Daoy (cell line): Measurements from ENCODE around the gene RABGAP1. TPM values are rescaled to one million over a fixed set of nuclear protein-coding genes. Genes with fewer than 3 reads are reported as not detected.
A peak's percentile ranks its signal among the peaks of the same experiment; 100 is the strongest.

Experiments used
- DNase-seq: peaks from one replicate; pipeline ENCODE4 v3.0.0-alpha.2; 2015; ENCODE audit warnings: low read depth
- total RNA-seq: library from RNA; depleted of rRNA; stranded (reverse); fragments of >200 nt; shearing (Covaris generic); gene quantifications from 2 replicates; pipeline ENCODE4 v1.2.3, GENCODE V29; 2014

The RABGAP1 gene
- total RNA-seq, 1 experiment from 2014 or later = 13.7 TPM

DNA sequence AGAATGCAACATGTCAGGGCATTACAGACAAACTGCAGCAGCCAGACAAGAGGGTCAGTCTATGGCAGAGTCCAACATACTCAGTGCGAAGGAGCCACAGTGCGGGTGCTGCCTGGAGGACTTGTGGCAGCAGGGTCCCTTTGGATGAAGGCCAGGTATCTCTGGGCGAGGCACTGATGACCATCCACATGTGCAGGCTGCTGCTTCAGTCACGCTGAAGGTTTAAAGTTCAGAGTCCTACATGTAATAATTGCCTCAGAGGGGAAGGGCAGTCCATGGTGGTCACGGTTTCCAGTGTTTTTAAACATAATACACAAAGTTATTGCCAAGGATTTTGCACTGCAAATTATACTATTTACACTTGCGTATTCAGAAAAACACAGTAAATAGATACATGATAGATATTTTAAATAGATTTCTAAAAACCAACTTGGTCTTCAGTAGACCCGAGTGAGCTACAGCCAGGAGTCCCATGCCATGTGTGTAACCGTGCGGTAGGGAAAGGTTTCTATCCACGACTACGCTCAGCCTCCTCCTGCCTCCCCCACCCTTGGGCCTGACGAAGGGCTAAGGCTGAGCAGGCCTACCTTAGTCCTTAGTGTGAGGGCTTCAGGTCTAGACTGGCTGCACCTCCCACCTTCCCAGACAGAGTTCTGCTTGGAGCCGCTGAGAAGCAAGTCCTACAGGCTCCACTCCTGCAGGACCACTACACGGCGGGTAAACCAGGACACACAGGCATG lies 168.9 kb downstream of the RABGAP1 start:
- no peak for DNase-seq

DNA sequence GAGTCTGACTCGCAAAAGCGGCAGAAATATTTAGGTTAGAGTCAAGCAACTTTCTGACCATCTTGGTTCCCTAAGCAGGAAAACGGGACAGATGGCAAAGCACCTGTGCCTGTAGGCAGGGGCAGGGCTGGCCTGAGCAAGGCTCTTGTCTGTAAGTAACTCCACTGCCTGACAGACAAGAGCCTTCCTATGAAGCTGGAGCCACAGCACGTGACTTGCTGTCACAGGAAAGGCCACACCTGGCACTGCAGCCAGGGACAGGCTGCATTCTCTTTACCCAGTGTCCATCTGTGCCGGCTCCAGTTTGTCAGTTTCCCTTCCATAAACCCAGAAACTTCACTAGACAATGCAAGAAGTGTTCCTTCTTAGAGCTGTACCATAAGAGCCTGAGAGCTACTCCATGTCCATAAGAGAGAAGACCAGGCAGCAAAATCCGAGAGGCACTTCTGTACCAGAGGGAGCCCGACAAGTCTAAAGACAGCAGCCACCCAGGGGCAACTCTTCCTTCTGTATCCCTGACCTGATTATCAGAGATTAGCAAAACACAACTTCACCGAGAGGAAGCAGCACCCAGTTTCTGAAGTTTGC lies 170.7 kb downstream of the RABGAP1 start:
- DNase-seq = no peak

DNA sequence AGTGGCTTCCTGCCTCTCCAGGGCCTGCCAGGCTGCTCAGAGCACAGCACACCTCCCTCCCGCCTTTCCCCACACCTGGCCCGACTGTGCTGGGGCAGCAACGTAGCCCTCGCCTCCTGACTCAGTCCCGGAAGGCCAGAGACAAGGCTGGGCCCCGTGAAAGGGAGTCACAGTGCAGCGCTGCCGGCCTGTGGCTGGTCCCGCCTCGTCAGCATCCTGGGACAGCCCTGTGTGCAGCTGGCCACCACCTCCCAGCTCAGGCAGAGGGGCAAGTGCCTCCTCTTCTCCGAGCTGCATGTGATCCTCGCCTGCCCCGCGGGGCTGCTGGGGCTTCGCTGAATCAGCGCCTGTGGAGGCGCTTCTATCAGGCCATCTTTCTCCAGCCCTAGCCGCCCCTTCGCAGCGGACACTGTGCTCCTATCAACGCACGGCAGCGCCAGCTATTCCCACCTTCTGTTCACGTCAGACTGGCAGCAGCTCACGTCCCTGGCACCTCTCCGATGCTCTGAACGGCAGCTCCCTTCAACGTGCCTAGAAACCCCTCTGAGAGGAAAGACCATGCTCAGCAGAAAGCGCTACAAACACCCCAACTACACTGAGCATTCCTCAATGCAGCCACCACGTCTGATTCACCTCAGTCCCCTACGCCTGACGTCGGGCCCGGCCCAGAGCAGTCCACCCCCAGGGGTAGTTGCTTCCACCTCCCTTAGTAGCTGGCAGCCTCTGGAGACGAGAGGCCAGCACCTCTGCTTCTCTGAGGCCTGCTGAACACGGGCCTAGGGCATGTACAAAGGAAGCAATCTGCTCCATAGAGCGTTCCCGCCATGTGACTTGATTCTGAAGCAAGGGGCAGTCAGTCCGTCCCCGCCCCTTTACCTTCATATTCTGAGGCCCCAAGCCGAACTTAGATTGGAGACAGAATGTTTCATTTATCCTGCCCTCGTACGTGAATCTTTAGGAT lies 171.5 kb downstream of the RABGAP1 start:
- no peak for DNase-seq

DNA sequence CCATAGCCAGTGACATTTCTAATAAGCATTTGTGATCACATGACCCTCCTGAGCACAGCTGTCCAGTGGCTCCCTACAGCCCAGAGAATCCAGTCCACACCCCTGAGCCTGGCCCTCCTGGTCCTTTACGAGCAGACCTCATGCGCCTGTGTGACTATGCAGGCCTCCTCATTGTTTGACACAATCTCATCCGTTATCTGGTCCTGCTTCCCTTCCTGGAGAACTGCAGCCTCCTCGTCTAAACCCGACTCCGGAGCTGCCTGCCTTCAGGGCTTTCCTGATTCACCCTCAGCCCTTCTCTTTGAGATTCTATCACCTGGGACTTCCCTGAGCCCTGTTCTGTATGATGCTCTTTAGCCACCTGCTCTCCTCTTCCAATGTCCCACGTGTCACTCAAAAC lies 172.4 kb downstream of the RABGAP1 start:
- no peak for DNase-seq

DNA sequence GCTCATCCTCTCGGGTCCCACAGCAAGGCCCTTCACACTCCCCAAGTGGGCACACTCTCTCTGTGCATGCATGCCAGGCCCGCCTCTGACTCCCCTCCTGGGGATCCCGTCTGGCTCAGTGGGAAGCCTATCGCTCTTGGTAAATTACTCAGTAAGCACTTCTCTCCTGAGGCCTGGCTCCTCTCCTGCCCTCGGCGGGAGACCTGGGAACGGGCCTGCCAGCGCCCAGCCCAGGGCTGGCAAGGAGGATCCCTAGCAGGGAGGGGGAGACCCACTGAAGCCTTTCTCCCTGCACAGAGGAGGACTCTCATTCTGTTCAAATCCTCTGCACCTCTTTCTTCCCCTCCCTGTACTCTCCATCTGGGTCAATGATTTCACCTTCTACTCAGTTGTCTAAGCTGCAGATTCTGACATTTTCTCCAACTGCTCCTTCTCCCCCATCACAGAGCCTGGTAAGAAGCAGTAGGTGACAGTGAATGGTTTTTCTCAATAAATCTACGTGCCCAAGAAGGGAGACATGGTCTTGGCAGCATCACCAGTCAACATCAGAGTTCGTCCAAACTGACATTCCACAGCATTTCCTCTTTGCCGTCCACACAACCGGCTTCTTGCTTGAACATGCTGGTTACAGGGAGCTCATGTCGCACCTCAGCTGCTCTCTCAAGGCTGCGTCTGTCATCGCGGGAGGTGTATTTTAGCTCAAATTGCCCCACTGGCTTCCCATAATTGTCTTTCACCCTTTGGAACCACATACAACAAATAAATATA lies 174.5 kb downstream of the RABGAP1 start:
- DNase-seq = no peak

DNA sequence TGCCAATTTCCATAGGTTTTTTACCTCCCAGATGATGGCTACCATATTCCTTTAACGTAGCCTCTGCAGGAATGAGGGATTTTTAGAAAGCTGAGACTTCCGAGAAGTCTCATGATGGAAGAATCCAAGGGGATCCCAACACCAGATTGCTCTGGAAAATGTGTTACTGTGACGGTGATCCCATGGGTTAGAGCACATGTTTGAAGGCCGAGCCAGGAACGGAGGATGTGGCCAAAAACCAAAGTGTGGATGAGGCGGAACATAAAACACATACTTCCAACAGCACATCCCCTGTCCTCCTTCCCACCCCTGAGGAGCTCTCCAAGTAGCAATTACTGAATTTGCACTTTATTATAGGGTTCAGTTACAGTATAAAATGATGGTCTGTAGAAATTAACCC lies 175.2 kb downstream of the RABGAP1 start:
- no peak for DNase-seq

DNA sequence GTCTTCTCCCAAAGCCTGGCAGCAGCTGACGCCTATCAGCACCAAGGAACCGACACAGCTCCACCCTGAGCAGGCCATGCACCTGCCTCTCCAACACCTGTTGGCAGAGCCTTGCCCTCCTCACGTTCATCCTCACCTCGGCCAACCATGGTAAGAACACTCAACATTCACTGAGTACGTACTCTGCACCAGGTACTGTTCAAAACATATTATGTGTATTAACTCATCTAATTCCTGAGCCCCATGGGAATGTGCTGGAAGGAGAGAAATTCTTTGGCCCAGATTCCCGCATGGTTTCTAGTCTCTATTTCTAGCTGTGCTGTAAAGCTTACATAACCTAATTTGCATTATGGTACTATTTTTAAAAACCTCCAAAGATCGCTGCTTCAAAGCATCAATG lies 178.7 kb downstream of the RABGAP1 start:
- no peak for DNase-seq

DNA sequence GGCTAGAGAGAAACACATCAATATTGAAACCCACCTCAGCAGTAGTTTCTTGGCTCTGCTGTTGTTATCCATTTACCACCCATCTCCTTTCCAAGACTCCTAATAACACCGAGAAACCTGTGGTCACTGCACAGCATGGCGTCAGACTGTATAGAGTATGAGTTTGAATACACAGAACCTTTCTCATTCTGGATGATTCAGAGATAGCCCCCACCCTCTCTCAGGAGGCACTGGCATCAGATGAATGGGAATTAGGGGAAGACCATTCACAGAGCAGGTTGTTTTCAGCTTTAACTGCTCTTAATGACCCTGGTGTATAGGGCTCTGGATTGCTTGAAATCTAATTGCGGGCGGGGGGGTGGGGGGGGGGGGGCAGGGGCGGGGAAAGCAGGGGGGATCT lies 179.3 kb downstream of the RABGAP1 start:
- DNase-seq = no peak

DNA sequence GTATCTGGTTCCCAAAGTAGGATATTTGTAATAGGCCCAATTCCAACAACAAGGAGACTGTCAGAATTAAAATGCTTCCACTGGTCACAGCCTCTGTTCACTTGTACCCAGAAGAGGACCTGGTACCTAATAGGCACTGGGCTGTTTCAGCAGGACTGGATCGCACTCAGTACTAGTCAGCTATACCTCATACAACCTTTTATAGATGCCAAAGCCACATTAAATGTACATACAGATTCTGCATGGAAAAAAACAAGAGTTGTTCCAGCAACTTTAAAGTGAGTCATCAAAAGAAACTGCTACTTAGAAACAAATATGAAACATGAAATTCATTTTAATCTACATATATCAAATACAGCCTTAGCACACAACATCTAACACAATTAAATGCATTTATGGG lies 180.1 kb downstream of the RABGAP1 start:
- DNase-seq = no peak

DNA sequence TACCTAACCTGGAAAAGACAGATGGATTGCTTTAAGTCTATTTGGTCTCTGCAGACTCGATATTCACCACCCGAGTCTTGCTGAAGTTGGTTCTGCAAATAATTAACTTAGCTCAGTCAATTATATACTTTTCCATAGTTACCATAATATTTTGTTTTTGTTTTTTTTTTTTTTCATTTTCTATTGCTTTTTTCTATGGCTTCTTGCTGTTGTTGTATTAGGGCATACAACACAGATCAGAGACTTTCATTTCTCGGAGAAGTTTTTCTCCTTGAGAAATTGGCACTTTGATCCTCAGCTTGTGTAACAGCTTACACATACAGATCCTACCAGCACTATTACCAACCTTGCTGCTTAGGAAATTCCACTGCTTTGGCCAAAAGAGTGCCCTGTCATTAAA lies 180.6 kb downstream of the RABGAP1 start:
- no peak for DNase-seq

DNA sequence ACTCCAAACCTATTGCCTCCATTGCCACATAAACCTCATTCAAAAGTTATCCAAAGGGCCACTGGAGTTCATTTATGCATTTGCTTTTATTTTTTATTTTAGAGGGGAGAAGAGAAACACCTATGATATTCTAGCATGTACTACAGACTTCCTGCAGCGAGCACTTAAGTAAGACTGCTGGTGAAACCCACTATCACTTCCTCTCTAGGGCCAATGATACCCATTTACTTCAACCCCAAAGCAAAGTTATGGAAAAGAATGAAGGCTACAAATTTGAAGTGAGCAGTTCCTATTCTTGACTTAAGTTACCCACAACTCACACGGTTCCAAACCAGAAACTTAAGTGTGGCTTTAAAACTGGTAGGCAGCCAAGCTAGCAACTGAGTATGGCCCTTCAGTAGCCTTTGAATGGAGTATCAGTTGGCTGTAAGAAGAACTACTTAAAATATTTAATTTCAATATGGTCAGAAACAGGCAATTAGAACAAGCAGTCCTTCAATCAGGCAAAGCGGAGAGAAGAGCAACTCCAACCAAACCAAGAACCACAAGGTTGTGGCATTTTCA lies 186.8 kb downstream of the RABGAP1 start:
- DNase-seq = no peak

DNA sequence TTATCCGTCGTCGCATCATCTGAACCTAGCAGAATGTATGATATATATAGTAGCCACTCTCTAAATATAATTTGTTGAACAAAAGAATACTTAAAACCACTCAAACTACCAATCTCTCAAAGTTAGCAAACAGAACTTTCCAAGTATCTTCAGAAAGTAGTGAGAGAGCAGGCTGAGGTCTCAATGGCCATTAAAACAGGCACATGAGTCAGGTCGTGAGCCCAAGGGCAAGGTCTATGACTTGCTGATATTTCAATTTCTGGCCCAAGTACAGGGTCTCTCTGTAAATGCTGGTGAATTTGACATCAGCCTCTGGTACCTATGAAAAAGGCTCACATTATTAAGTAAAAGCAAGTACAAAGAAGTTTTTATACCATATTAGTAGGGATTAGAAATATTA lies 187.8 kb downstream of the RABGAP1 start:
- DNase-seq = no peak

DNA sequence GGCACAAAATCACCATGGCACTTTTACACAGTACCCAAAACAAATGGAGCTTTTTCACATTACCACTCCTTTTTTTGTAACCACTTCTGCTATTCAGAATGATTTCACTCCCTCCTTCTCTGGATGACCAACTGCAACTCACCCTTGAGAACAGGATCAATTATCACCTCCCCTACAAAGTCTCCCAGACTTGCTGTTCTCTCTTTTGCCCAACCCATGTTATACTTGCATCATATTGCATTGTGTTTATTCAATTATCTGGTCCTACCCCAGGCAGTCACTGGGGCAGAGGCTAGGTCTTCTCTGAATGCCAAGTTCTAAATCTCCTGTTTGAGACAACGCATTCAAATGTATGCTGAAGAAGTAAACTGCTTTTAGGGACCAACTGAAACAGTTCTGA lies 188.6 kb downstream of the RABGAP1 start:
- DNase-seq = no peak

DNA sequence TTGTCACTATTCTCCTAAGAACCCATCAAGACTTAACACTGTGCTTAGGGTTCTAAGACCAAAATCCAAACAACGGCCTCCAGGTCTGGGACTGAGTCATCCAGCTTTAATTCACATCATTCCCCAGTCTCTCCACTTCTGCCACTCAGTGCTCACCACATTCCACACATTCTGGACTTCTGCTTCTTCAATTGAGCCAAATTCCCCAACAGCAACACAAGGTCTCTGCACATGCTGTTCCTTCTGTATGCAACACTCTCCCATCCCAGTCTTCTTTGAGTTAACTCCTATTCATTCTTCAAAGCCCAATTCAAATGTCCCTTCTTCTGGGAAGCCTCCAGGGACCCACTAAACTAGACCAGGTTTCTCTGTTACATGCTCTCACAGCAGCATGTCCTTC lies 190.4 kb downstream of the RABGAP1 start:
- peak; percentile 47 for DNase-seq

DNA sequence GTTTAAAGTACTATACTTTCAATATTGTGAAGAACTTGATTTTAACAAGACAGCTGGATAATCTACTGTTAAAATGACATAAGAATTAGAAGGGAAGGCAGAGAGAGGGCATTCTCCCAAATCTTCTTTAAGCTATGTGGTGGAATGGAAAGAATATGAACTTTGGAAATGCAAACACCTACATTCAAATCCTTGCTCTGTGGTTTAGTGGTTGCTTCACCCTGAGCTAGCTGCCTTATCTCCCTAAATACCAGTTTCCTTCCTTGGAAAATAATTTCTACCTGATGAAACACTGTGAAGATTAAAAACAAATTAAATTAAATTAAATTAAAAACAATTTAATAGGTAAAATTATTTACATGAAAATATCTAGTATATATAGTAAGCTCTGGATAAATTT lies 191.2 kb downstream of the RABGAP1 start:
- no peak for DNase-seq

DNA sequence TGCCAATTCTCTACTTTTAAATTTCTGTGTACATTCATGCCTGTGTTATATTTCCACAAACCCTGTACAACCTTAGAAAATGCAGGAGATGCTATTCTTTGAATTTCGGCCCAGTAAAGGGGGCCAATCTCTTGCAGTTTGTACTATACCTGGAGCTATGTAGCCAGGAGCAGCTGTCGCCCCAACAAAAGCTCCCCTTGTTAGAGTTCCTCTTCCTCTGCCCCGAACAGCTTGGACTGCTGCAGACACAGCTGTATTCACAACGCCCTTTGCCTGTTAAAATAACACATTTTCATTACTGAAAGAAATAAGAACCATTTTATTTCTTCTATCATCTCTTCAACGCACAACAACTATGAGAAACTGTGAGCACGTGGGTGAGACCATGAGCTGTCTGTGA lies 191.9 kb downstream of the RABGAP1 start:
- DNase-seq = no peak

DNA sequence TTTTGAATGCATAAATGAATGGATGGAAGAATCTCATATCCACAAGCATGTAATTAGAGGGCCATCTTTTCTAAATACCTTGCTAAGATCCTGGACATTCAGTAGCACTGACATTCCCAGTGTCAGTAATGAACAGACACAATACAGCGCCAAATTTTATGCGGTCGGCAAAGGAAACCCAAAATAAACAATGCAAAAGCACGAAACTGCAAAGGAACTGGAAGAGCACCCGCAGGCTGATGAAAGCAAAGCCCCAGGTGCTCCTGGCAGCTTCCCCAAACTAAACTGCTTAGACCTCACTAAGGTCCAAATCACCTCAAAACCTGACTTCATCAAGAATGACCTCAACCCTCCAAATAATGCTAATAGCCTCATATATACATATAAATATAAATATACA lies 194.6 kb downstream of the RABGAP1 start:
- no peak for DNase-seq

DNA sequence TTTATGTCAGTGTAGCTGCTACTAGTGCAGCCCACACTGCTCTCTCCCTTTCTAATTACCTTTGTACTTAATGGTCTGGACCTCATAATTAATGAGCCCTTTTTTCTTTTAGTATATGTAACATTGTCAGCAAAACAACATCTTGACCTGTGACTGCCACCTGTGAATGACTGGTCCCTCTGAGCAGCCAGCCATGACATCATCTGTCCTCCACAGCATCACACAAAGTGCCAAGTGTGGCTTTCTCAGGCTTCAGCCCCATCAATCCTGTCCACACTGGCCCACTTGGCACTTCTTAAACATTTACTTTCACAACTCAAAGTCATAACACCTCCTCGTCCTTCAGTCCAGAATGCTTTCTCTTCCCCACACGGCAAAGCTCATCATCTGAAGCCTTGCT lies 197.3 kb downstream of the RABGAP1 start:
- no peak for DNase-seq

DNA sequence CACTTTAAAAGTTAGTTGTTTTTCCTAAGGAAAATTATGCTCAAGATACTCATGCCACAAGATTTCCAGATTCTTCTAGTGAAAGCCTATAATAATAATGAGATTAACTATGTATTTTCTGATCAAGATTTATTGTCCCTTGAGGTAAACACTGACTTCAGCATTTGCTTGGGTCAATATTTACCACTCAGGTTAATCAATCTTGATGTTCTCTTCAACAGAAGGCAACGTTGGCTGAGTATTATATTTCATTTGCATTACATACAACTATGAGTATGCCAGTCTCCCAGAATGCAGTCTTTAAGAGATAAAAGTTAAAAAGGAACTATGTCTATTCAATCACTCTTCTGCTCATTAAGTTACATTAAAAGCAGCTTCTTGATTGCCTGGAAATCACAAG lies 208.2 kb downstream of the RABGAP1 start:
- no peak for DNase-seq

DNA sequence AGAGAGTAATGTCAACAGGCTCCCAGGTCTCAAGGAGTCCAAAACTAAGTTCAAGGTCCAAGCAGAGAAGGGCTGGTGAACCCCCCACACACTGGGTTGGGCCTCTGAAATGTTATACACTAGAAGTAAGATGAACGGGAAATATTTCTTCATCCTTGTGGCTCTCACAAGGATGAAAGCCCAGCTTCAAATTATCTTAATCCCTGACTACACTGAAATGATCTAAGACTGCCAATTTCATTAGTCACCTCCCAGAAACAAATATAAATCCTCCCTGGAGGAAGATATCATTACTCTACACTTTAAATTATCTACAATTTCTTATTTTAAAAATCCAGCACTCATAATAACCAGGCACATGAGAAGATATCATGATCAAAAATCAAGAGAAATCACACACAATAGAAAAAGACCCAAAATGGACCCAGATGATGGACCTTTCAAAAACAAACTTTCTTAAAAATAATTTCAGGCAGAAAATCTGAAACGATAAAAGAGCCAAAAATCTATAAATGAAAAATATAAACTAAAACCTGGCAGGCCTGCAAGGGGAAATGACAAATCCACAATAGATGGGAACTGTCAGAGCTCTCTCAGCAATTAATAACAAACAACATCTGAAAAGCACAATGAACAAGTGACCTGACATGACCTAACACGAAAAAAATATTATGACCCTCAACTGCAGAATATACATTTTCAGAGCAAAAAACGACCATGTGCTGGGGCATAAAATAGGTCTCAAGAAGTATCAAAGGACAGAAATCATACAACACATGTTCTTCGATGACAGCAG lies 210.1 kb downstream of the RABGAP1 start:
- no peak for DNase-seq
